ENCODE measurements around the gene POFUT1.

GRCh38 chr20:32190616-32191415 is 16.9 kb upstream of the POFUT1 start:
- TF ChIP-seq EZH2 (IDR thresholded peaks at IDR 0.05; ENCODE audit: insufficient read depth, low read length), result no peak
- TF ChIP-seq, protein P1, sequence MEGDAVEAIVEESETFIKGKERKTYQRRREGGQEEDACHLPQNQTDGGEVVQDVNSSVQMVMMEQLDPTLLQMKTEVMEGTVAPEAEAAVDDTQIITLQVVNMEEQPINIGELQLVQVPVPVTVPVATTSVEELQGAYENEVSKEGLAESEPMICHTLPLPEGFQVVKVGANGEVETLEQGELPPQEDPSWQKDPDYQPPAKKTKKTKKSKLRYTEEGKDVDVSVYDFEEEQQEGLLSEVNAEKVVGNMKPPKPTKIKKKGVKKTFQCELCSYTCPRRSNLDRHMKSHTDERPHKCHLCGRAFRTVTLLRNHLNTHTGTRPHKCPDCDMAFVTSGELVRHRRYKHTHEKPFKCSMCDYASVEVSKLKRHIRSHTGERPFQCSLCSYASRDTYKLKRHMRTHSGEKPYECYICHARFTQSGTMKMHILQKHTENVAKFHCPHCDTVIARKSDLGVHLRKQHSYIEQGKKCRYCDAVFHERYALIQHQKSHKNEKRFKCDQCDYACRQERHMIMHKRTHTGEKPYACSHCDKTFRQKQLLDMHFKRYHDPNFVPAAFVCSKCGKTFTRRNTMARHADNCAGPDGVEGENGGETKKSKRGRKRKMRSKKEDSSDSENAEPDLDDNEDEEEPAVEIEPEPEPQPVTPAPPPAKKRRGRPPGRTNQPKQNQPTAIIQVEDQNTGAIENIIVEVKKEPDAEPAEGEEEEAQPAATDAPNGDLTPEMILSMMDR (IDR thresholded peaks at IDR 0.05; ENCODE audit: insufficient read depth, low read depth, low read length), result no peak

All from astrocyte (in vitro differentiated cells and primary cell).